GM12874 (cell line): ENCODE results near the gene AARS2.

Experiments used
- TF ChIP-seq, protein P1 (sequence below): IDR thresholded peaks from 2 replicates; pipeline ENCODE4 v1.5.1; 2011; ENCODE audit warnings: low read depth, mild to moderate bottlenecking, control low read depth, low read length, moderate library complexity; ENCODE audit not compliant: insufficient read depth

Gene AARS2

DNA sequence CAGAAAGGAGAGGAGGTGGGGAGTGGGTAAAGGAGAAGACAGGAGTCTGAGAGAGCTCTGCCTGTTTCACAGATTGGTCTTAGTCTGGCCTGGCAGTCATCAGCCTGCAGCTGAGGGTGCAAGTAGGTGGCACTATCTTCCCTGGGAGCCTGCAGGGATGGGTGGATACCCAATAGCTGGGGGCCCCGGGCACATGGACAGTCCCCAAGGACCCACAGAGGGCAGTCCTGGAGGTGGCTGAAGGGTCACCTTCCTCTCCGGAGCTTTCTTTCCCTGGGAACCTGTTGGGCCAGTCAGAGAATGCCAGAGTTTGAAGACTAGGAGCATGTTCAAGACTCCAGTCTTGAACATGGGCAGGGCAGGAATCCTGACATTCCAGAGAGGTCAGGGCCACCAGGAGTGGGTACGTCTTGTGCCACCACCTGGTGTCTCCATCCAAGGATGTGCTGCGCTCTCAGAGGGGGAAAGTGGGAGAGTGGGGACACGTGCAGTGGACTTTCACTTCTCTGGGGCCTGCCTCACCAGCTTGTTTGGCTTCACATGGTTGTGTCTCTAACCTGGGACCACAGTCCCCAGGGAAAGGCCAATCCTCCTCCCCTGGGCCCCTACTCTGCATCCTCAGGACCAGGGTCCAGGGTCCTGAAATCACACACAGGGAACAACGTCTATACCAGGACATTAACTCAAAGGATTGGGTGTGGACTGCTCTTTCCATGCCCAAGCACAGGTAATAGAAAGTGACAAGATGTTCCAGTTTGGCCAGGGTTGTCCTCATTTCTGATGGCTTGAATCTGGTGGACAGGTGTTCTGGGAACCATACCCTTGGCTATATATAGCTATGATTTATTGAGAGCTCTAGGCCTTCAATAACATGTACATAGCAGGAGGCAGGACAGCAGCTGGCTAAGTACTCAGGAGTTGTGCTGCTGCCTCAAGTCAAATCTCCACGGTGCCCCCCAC, 18.0 kb downstream of the AARS2 start:
- TF ChIP-seq, protein P1, sequence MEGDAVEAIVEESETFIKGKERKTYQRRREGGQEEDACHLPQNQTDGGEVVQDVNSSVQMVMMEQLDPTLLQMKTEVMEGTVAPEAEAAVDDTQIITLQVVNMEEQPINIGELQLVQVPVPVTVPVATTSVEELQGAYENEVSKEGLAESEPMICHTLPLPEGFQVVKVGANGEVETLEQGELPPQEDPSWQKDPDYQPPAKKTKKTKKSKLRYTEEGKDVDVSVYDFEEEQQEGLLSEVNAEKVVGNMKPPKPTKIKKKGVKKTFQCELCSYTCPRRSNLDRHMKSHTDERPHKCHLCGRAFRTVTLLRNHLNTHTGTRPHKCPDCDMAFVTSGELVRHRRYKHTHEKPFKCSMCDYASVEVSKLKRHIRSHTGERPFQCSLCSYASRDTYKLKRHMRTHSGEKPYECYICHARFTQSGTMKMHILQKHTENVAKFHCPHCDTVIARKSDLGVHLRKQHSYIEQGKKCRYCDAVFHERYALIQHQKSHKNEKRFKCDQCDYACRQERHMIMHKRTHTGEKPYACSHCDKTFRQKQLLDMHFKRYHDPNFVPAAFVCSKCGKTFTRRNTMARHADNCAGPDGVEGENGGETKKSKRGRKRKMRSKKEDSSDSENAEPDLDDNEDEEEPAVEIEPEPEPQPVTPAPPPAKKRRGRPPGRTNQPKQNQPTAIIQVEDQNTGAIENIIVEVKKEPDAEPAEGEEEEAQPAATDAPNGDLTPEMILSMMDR: no peak

DNA sequence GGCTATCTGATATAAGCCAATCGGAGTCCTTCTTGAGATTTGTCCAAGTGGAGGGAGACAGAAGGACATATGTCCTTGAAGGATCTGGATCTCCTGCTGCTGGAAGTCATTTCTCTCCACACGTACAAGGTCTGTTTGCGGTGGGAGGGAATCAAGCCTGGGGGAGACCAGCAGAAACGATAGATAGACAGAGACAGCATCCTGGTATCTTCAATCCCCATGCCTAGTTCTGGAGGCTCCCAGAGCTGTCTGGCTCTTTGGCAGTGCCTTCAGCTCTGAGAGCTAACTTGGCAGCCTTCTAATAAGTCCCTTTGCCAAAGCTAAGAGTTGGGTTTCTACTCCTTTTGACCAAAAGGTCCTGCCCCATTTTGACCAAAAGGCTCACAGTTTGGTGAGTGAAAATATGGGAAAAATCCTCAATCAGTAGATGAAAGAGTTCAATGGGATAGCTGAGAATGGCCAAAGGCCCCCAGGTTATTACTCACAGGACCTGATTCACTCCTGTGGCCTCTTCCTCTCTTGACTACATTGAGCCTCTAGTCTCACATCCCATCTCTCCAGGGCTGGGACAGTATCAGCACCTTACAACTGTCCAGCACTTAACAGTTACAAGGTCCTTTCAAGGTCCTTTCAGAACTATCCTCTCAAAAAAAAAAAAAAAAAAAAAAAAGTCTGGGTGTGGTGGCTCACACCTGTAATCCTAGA, 20.3 kb downstream of the AARS2 start:
- TF ChIP-seq, protein P1: no peak

DNA sequence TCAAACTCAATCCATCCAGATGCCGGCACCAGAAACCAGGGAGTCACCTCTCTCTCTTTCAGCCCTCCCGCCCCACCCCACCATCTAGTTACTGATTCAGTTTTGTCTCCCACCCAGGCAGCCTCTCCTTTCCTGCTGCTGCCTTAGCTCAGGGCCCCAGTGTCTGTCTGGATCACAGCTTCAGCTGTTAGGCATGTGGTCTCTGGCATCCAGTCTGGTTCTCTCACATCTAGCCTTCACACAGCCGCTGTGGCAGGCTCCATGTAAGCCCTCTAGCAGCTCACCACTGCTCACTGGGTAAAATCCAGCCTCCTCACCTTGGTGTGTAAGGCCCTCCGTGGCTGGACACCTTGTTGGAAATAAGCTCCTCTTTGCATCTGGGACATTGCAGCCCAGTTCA, 21.3 kb downstream of the AARS2 start:
- TF ChIP-seq, protein P1: no peak

DNA sequence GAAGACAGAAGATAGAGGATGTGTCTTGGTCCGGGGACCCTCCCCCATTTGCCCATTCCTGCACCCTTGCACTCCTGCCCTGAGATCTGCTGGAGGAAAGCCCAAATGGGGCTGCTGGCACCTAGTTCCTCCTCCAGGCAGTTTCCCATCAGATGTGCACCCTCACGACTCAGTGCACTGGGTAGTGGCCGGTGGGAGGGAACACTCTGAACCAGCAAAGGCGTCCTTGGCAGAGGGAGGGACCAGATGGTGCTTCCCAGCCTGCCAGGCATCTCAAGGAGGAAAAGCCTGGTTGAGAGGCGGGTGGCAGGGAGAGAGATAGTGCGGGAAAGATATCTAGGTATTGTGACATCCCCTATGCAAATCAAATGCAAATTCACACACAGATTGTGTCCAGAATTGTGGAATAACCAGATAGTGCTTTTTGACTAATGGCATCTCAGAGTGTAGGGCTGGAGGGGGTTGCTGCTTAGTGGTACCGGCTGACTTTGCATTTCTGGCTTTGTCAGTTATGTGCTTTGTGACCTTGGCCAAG, 23.4 kb downstream of the AARS2 start:
- TF ChIP-seq, protein P1: no peak

DNA sequence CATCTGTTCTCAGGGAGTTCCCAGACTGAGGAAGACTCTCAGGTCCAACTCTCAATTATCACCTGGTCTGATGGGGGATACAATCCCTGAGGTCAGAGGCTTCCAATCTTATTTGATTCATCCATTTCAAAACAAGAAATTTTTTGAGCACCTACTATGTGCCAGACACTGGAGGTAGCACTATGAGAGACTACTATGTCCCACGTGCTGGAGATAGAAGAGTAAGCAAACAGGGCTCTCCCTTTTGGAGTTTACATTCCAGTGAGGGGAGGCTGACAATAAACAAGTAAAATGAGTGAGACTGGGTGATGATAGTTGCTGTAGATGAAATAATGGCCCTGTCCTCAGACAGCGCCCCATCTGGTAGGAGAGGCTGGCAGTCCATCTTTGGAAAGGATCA, 26.4 kb downstream of the AARS2 start:
- TF ChIP-seq, protein P1: no peak

DNA sequence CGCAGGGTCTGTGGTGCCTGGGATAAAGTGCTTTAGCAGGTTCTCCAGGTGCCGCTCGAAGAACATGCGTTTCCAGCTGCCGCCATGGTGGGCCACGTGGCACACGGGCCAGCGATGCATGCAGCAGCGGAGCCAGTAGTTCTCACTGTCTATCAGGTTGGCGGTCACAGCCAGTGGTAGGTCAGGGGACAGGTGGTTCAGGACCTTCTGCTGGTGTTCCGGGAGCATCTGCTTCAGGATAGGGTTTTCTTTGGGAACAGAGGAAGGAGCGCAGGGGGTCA, 26.9 kb downstream of the AARS2 start:
- TF ChIP-seq, protein P1: no peak

DNA sequence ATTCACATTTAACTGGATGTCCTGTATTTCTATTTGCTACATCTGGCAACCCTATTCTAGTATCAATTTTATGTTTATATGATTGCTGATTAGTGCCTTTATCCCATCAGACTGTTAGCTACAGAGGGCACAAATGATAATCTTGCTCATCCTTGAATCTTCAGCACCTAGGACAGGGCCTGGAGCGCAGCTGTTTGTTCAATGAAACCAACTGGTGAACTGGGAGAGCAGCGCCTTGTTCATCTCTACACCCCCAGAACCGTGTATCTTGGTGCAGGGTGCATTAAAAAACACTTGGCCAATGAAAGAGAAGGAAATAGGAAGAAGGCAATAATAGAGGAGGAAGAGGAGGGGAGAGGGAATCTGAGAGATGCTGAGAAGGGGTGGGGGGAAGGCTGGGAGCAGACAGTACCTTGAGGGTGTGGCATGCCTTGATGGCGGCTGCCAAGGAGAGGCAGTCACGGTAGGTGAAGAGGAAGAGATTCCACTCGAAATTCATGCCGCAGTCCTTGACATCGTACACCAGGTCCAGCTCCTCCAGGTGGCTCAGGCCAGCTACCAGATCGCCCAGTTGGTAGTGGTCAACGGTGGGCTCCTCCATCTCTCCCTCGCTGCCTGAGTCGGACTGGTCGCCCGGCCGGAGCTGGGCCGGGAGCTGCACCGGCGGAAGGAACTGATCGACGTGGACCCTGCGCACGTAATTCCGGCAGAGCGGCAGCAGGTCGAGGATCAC, 27.4 kb downstream of the AARS2 start:
- TF ChIP-seq, protein P1: no peak
